Measurements from ENCODE around the gene AQR.
"Not testable (repeated sequence)": the region's sequence is repeated elsewhere in the genome, so short reads cannot be mapped to it uniquely, and the experiment has no call there.

The AQR gene

DNA sequence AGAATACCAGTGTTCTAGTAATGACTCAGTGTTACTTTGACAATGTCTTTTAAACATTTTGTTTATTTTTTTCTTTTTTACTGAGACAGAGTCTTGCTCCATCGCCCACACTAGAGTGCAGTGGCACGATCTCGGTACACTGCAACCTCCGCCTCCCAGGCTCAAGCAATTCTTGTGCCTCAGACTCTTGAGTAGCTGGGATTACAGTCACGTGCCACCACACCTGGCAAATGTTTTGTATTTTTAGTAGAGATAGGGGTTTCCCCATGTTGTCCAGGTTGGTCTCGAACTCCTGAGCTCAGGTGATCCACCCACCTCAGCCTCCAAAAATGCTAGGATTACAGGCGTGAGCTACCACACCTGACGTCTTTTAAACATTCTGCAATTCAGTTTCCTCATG is 15.7 kb downstream of the AQR start:
- DNase-seq (ENCODE audit: low spot score): no peak

DNA sequence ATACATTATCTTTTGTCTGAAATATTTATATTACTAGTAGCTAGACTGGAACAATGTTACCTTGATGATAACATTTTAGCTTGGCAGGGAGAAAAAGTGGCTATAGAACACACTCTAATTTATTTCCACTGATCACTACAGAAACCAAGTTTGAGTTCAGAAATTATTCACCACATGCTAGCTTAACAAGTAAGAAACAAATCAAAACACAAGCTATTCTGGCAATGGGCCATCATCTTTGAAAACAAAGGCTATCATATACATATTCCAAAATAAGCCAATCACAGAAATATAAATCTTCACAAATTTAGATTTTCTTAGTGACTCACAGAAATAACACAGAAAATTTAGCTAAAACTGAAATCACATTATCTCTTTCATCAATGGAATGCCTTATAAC is 17.1 kb downstream of the AQR start:
- DNase-seq (ENCODE audit: low spot score): no peak

DNA sequence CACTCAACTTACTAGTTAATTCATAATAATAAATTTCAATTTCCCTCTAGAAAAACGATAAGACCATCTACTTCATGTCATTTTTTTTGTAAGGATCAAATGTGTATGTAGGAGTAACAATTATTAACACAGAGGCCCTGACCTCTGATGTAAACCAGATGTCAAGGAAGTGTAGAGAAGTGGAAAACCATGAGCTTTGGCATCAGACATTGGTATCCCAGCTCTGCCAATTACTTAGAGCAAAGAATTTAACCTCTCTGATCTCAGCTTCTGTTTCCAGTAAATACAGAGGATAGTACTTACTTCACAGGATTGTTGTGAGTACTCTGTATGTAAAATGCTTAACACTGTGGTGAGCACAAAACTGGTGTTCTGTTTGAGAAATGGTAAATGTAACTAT is 17.5 kb downstream of the AQR start:
- DNase-seq (ENCODE audit: low spot score): no peak

DNA sequence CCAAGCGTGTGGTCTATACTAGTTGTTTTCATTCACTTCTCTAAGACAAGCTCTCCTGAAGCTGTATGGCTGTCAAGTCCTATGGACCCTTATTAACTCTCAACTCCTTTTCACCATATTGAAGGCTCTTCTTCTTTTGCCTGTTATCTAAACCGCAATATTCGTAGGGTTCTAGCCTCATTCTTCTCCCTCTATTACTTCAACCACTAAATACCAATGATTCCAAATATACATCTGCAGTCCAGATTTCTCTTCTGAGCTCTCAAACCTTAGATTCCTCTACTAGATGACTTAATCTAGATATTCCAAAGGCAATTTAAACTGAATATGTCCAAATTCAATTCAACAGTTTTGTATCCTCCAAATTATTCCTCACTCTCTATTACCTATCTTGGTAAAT is 24.6 kb downstream of the AQR start:
- no peak for DNase-seq (ENCODE audit: low spot score)

DNA sequence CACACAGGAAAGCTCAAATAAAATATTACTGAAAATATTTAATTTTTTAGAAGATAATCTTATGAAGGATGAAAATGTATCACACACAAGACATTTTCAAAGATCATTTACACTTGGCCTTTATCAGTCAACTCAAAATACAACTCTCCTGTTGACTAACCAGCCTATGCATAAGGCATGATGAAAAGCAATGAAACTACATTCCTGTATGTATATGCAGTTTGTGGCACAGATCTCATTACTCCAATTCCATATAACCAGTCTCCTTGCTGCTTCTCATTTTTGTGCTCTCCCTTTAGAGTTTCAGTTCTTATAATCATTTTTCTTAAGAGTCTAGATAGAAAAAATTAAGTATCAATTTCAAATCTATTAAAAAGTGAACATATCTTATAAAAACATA is 25.8 kb downstream of the AQR start:
- DNase-seq (ENCODE audit: low spot score): no peak

DNA sequence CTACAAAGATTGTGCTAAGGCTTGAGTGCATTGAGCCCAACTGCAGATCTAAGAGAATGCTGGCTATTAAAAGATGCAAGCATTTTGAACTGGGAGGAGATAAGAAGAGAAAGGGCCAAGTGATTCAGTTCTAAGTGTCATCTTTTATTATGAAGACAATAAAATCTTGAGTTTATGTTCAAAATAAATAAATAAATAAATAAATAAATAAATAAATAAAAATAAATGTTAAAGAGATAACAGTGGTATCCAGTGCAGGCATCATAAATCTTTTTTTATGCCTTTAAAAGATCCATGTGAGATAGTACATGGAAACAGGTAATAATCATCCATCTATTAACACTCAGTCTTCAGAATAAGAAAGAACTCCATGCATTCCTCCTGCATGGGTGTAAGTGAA is 26.3 kb downstream of the AQR start:
- DNase-seq (ENCODE audit: low spot score): not testable (repeated sequence)

DNA sequence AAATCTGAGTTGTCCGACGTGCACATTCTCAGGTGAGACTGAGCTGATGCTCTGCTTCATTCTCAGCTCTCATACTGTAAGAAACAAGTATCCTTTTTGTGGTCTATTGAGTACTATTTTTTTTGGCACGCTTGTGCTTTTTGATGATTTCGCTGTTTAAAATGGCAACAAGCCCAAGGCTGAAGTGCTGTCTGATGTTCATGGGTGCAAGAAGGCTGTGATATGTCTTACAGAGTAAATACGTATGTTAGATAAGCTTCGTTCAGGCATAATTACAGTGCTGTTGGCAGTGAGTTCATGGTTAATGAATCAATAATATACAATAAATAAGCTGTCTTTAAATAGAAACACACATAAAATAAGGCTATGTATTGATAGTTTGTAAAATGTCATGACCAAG is 27.2 kb downstream of the AQR start:
- no peak for DNase-seq (ENCODE audit: low spot score)

DNA sequence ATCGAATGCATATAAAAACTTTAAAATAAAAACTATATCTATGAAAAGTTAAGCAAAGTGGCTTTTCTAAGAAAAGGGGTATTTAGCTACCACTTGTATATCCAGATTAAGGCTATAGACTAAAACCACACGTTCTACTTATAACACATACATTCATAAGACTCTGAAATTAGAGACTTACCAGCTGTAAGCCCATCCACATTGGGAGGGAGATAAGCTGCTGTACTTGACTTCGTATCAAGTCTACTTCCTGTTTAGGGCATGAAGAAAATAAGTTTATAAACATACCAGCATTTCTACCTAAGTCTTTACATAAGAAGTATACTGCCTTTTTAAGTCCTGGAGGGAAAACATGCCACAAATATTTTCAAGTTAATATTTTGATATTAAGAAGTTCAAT is 27.7 kb downstream of the AQR start:
- no peak for DNase-seq (ENCODE audit: low spot score)

DNA sequence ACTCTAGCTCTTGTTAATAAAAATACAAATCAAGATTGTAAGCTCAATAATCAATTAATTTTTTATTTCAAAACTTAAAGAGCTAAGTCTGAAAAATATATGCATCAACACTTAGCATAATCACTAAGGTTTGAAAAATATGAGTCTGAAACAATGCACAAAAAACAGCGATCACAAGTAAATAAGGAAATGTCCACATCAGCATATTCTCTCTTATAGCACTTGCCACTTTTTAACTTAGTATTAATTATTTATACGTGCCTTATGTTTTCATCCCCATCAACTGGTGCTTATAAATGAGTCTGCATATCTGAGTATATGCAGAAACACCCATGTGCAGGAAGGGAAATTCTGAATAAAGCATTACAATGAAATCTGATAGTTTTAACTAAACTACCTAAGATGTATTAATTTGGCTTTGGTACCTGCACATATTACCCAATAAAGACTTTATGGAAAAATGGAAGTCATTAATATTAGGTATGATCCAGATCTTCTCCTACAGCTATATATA is 28.3 kb downstream of the AQR start:
- no peak for DNase-seq (ENCODE audit: low spot score)

DNA sequence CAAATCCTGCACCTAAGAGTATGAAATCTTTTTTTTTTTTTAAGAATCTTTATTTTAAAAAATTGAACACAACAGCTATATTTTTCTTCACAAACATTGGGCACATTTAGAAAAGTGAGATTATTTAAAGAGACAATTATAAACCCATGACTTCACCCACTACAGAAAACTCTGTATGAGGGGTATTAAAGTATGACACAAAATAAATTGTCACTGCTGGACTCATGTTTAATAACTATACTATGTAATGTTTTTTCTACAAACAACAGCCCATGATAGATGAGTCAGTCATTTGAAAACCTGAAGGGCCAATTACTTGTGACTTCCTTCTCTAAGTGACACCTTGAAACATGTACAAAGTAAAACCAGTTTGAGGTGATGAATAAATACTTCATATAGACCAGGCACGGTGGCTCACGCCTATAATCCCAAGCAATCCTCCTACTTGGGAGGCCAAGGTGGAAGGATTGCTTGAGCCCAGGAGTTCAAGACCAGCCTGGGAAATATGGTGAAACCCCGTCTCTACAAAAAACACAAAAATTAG is 36.0 kb downstream of the AQR start:
- DNase-seq (ENCODE audit: low spot score): no peak

DNA sequence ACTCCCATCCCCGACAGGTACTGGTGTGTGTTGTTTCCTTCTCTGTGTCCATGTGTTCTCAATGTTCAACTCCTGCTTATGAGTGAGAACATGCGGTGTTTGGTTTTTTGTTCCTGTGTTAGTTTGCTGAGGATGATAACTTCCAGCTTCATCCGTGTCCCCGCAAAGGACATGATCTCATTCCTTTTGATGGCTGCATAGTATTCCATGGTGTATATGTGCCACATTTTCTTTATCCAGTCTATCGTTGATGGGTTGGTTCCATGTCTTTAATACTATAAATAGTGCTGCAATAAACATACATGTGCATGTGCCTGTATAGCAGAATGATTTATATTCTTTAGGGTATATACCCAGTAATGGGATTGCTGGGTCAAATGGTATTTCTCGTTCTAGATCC is 41.2 kb downstream of the AQR start:
- not testable (repeated sequence) for DNase-seq (ENCODE audit: low spot score)

DNA sequence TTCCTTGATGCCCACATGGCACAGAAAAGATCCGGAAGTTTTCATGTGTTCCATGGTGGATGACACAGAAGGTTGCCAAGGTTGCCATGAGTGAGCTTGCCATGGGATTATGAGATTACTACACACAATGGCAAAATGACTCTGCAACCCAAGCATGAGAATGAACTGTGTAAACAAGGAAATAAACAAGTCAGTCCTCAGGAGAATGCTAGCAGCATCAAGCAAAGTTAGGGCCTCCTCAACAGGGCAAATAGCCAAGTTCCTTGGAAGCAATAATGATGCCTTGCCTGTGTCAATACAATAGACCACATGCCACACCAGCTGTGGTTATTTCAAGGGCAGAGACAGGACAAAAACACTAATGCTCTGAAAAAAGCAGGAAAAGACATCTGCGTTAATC is 41.8 kb downstream of the AQR start:
- no peak for DNase-seq (ENCODE audit: low spot score)

DNA sequence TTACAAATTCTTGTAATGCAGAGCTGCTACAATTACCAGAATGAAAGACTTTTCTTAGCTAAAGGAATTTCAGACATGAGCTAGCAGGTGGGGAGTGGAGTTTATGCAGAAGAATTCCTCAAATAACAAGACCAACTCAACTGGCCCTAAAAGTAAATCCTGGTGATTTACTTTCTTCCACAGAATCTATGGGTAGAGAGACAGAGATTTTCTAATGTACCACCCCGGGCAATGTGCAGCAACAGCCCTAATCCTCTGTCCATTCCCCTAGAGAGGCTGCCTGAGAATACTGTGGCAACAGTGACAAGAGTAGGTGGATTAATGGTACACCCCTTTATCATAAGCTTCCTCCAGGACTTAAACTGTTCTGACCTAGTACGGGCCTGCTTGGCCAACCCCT is 55.2 kb downstream of the AQR start:
- DNase-seq (ENCODE audit: low spot score): no peak

DNA sequence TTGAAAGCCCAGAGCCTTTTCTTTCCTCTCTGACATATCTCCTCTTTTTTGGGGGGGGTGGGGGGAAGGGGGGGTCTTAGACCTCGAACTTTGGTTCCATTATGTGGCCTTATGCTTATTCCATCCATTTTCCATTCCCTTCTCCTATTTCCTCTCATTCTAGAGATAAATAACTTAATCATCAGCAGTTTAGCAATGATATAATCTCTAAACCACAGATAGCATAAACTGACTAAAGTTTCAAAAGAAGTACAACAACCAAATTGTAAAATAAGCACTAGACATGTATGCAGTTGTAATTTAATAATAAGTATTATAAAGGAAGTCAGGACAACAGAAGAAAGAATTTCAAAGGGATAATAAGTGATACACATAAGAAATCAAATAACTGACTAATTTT is 64.5 kb downstream of the AQR start:
- DNase-seq (ENCODE audit: low spot score): no peak

DNA sequence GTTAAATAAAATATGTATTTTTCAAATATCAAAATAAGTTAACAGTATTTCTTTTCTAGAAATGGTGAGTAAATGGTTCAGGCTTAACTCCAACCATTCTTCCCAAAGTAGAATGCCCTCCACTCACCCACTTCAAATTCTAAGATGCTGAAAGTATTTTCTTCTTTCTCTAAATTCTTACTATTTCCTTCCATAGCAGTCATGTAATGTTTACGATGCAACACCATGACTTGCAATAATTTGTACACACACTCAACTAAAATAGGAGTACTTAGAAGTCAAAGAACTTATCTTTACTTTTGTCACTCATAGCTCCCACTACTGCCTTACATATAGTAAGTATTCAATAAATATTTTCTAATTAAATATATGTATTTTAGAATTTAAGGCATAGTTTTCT is 65.0 kb downstream of the AQR start:
- no peak for DNase-seq (ENCODE audit: low spot score)

DNA sequence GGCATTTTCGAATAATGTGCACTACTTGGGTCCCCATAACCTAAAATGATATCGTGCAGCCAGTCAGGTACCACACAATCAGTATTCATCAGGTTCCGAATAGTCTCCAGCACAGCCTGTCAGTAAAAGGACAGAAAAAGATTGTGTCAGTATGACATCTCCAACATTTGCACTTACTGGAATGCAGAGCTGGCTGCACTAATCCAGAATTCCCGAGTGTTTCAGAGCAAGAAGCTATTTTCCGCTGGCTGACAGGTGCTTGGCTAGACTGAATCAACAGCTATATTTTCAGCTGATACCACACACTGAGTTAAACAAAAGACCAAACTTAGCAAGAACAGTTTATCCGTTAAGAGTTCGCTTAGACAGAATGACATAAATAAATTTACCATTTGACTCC is 68.8 kb downstream of the AQR start:
- no peak for DNase-seq (ENCODE audit: low spot score)

DNA sequence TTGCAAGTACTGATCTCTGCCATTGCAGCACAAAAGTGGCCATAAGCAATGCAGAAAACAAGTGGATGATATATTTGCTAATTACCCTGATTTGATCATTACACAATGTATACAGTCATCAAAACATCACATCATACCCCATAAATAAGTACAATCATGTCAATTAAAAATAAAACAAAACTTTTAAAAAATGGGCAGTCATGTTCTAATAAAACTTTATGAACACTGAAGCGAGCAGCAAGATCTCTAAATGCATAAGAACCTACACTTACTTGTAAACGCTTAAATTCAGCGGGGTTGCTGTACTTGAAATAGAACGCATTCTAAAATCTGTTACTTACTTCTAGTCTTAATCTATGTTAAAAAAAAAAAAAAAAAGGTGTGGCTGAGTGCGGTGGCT is 73.4 kb downstream of the AQR start:
- DNase-seq (ENCODE audit: low spot score): peak; percentile 4

DNA sequence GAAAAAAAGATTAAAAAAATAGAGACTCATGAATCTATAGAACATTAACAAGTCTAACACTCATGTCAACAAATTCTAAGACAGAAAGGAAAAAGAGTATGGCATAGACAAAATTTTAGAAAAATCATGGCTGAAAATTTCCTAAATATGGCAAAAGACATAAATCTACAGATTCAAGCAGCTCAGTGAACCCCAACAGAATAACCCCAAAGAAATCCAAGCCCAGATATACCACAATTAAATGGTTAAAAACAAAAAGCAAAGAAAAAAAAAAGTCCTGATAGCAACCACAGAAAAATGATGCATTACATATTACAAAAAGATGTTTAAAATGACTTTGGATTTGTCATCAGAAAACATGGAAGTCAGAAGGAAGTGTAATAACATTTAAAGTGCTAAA is 75.6 kb downstream of the AQR start:
- no peak for DNase-seq (ENCODE audit: low spot score)

DNA sequence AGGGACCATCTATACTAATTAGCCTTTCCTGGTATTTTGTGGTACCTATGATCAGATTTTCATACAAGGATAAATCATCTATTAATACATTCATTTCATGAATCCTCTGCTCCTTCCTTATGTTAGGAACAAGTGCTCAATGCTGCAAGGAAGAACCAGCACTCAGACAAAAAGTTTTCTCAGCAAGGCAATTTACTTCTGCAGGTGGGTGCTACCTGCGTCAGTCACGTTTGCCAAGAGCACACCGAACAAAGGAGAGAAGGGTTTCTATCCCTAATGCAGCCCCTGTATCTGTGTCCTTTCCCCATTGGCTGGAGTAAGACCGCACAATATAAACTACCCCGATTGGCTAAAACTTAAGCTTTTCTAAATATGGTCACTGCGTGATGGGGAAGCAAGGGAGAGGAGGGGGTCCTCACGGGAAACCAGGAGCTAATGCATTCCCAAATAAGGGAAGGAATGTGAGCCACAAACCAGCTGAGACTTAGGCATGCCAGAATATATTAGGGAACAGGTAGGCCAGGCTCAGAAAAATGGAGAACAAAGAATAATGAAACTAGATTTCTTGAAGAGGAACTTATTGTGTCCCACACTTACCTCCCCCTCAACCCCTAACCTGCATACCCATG is 76.5 kb downstream of the AQR start:
- no peak for DNase-seq (ENCODE audit: low spot score)

DNA sequence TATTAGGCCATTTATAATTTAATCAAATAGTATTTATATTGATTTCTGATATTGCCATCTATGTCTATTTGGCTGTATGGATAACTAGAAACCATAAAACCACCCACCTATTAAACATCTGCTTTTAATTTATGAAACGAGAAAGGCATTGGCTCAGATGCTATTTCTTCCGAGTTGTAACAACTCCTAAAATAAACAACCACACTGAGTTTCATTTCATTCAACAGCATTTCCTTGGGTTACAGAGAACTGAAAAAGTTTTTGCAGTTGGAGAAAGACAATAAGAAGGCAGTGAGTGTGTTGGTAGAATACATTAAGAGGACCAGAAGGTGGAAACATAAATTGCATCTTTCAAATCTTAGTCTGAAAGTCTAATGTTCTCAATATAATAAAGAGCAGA is 79.1 kb downstream of the AQR start:
- DNase-seq (ENCODE audit: low spot score): no peak

DNA sequence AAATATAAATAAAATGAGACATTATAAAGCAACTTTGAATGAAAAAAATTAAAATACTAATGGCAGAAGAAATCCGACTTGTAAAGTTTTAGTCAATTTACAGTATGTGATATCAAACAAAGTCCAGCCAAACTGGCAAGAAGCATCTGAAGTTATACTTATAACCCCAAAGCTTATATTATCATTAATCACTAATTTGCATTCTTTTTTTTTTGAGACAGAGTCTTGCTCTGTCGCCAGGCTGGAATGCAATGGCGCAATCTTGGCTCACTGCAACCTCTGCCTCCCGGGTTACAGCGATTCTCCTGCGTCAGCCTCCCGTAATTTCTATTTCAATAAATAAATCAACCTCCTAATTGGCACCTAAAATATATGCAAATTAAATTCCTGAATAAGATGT is 80.1 kb downstream of the AQR start:
- no peak for DNase-seq (ENCODE audit: low spot score)

DNA sequence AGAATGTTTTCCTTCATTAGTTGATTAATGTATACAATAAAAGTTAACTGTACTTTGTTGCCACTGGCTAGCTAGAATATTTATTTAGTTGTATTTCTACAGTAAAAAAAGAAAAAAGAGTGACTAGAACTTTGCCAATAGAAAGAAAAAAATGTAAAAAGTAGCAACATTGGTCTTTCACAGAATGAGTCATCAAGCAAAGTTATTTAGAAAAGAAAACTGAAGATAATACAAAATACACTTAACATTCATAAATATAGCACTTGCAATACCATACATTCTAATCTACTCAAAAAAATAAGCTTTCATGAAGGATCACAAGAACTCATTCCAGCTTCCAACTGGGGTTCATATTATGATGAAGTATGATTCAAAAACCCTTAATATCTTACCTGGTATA is 83.4 kb downstream of the AQR start:
- no peak for DNase-seq (ENCODE audit: low spot score)

DNA sequence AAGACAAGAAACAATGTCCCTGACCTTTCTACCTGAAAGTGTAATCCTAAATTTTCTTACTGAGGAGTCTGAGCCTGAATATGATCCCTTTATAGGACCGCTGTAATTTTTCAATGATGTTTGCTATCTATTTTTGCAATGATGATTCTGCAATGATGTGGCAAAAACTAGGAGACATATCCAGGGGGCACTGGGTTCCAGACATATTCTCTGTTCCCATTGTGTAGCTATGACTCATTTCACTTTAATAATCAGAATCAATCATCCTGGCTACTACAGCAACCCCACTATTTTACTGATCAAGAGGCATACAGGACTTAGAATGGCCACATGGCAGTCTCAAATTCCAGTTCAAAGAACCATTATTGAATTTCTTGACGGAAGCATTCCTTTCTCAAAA is 85.9 kb downstream of the AQR start:
- DNase-seq (ENCODE audit: low spot score): no peak

DNA sequence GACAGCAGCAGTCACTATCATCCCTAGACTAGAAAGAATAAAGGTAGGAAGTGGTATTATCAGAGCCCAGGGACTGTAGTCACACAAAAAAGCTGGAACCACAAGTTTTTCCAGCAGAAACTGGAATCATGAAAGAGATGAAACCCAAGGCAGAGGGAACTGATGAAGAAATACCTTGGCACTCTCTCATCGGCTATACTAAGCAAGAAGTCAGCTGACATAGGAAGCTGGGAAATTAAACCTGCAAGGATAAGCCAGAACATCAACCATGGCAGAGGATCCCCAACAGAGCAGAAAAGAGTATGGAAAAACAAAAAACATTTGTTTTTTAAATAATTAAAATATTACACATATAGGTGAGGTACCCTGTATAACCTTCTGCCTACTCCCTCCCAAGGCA is 86.5 kb downstream of the AQR start:
- no peak for DNase-seq (ENCODE audit: low spot score)
